ENCODE data around the gene EZH2.
A peak's percentile ranks its signal among the peaks of the same experiment; 100 is the strongest.

Gene EZH2

GRCh38 chr7:148884049-148884298, at the start of gene EZH2:
Gene EZH2 (minus strand): TSS chr7:148884291. CDS start chr7:148847298, 36,993 bp downstream.
- no peak for DNase-seq (ENCODE audit: low read depth in 2 of 2)

- DNase-seq (ENCODE audit: low read depth in 2 of 2): no peak
These were observed 47.4 kb upstream of the EZH2 start for GRCh38 chr7:148931470-148931869.

- no peak for DNase-seq (ENCODE audit: low read depth in 2 of 2)
These were observed 46.2 kb upstream of the EZH2 start for GRCh38 chr7:148930335-148930734.

GRCh38 chr7:148929176-148929575, 45.1 kb upstream of the EZH2 start:
- no peak for DNase-seq (ENCODE audit: low read depth in 2 of 2)

- DNase-seq (ENCODE audit: low read depth in 2 of 2): no peak
These were observed 43.3 kb upstream of the EZH2 start for GRCh38 chr7:148927123-148928045.

- DNase-seq (ENCODE audit: low read depth in 2 of 2): no peak
These were observed 41.7 kb upstream of the EZH2 start for GRCh38 chr7:148925836-148926235.

- no peak for DNase-seq (ENCODE audit: low read depth in 2 of 2)
These were observed 39.9 kb upstream of the EZH2 start for GRCh38 chr7:148924011-148924410.

- DNase-seq (ENCODE audit: low read depth in 2 of 2): no peak
These were observed 37.7 kb upstream of the EZH2 start for GRCh38 chr7:148921806-148922205.

- DNase-seq (ENCODE audit: low read depth in 2 of 2): no peak
These were observed 37.1 kb upstream of the EZH2 start for GRCh38 chr7:148921189-148921588.

GRCh38 chr7:148919859-148920258, 35.8 kb upstream of the EZH2 start:
- no peak for DNase-seq (ENCODE audit: low read depth in 2 of 2)

- DNase-seq (ENCODE audit: low read depth in 2 of 2): no peak
These were observed 34.0 kb upstream of the EZH2 start for GRCh38 chr7:148918058-148918596.

- no peak for DNase-seq (ENCODE audit: low read depth in 2 of 2)
These were observed 32.1 kb upstream of the EZH2 start for GRCh38 chr7:148916186-148916585.

GRCh38 chr7:148915211-148915610, 31.1 kb upstream of the EZH2 start:
- DNase-seq (ENCODE audit: low read depth in 2 of 2): no peak

- DNase-seq (ENCODE audit: low read depth in 2 of 2): peak in 1 of 2 donors; percentile 19
These were observed 30.2 kb upstream of the EZH2 start for GRCh38 chr7:148914208-148914777.

GRCh38 chr7:148912758-148913541, 28.9 kb upstream of the EZH2 start:
- DNase-seq (ENCODE audit: low read depth in 2 of 2): no peak

- no peak for DNase-seq (ENCODE audit: low read depth in 2 of 2)
These were observed 28.1 kb upstream of the EZH2 start for GRCh38 chr7:148912151-148912550.

GRCh38 chr7:148911626-148912025, 27.5 kb upstream of the EZH2 start:
- no peak for DNase-seq (ENCODE audit: low read depth in 2 of 2)

- no peak for DNase-seq (ENCODE audit: low read depth in 2 of 2)
These were observed 25.5 kb upstream of the EZH2 start for GRCh38 chr7:148909568-148909967.

- DNase-seq (ENCODE audit: low read depth in 2 of 2): no peak
These were observed 22.8 kb upstream of the EZH2 start for GRCh38 chr7:148906707-148907498.

GRCh38 chr7:148905093-148905666, 21.1 kb upstream of the EZH2 start:
- no peak for DNase-seq (ENCODE audit: low read depth in 2 of 2)

GRCh38 chr7:148903504-148903903, 19.4 kb upstream of the EZH2 start:
- DNase-seq (ENCODE audit: low read depth in 2 of 2): no peak

Measured in stimulated activated CD4-positive, alpha-beta T cell treated with anti-CD3 and anti-CD28 coated beads, Interleukin-1b, Interleukin-23, amount 100 ng/mL, for 1 hour (primary cell).